Dedifferentiated amniotic fluid mesenchymal stem cell (primary cell): ENCODE measurements around the gene CUBN.
"Not testable (repeated sequence)": the region's sequence is repeated elsewhere in the genome, so short reads cannot be mapped to it uniquely, and the experiment has no call there.

Experiments
- DNase-seq: peaks from one replicate; pipeline ENCODE4 v3.0.0-alpha.2; 2016; ENCODE audit errors: extremely low spot score

CUBN gene

GRCh38 chr10:16870331-16870730 lies 259.3 kb downstream of the CUBN start:
- no peak for DNase-seq

GRCh38 chr10:16867990-16868389 lies 261.6 kb downstream of the CUBN start:
- no peak for DNase-seq

- peak; percentile 40 for DNase-seq
Measured at GRCh38 chr10:16867556-16867955, 262.1 kb downstream of the CUBN start.

GRCh38 chr10:16866541-16867275 lies 262.9 kb downstream of the CUBN start:
- DNase-seq, result no peak

GRCh38 chr10:16865766-16866165 lies 263.8 kb downstream of the CUBN start:
- DNase-seq, result no peak

GRCh38 chr10:16863766-16864165 lies 265.8 kb downstream of the CUBN start:
- no peak for DNase-seq

- DNase-seq, result no peak
Measured at GRCh38 chr10:16857419-16857818, 272.2 kb downstream of the CUBN start.

GRCh38 chr10:16856567-16856966 lies 273.0 kb downstream of the CUBN start:
- peak; percentile 44 for DNase-seq

- DNase-seq, result no peak
Measured at GRCh38 chr10:16856092-16856491, 273.5 kb downstream of the CUBN start.

GRCh38 chr10:16854623-16855022 lies 275.0 kb downstream of the CUBN start:
- DNase-seq, result no peak

GRCh38 chr10:16853809-16854208 lies 275.8 kb downstream of the CUBN start:
- no peak for DNase-seq

GRCh38 chr10:16853201-16853600 lies 276.4 kb downstream of the CUBN start:
- peak; percentile 55 for DNase-seq

GRCh38 chr10:16852624-16853023 lies 277.0 kb downstream of the CUBN start:
- no peak for DNase-seq

- DNase-seq, result no peak
Measured at GRCh38 chr10:16848562-16849154, 281.0 kb downstream of the CUBN start.

GRCh38 chr10:16847644-16848043 lies 282.0 kb downstream of the CUBN start:
- no peak for DNase-seq

GRCh38 chr10:16845248-16845647 lies 284.4 kb downstream of the CUBN start:
- DNase-seq, result no peak

GRCh38 chr10:16843252-16843870 lies 286.2 kb downstream of the CUBN start:
- DNase-seq, result peak; percentile 94

GRCh38 chr10:16835228-16835627 lies 294.4 kb downstream of the CUBN start:
- no peak for DNase-seq

- DNase-seq, result peak; percentile 89
Measured at GRCh38 chr10:16832351-16833080, 297.1 kb downstream of the CUBN start.

GRCh38 chr10:16828701-16829175 lies 300.9 kb downstream of the CUBN start:
- peak; percentile 26 for DNase-seq

- peak; percentile 86 for DNase-seq
Measured at GRCh38 chr10:16828114-16828568, 301.5 kb downstream of the CUBN start.

GRCh38 chr10:16827474-16827873 lies 302.1 kb downstream of the CUBN start:
- DNase-seq, result not testable (repeated sequence)
